Renal cortex interstitium (tissue), 11 donors: Measurements from ENCODE around the gene TDRD6. TPM values are rescaled to one million over a fixed set of nuclear protein-coding genes. Genes with fewer than 3 reads are reported as not detected.
A peak's percentile ranks its signal among the peaks of the same experiment; 100 is the strongest.

Experiments used
- DNase-seq, 11 donors: peaks; one replicate each; pipeline ENCODE4 v3.0.0-alpha.2; 2013; ENCODE audit warnings: low read depth in 9 of 11, low spot score in 4 of 11; ENCODE audit errors: extremely low read depth in 1 of 11
- polyA plus RNA-seq, 3 donors: library from polyadenylated mRNA; unstranded; fragments of 120-200 nt; gene quantifications; one replicate each; pipeline ENCODE4 v1.2.1, GENCODE V29; 2013; ENCODE audit not compliant: insufficient read length in 3 of 3

Gene TDRD6
- polyA plus RNA-seq, 3 donors = 2.1 to 3.6 (median 2.1) TPM

- no peak for DNase-seq
Observed at GRCh38 chr6:46676604-46677313, 10.9 kb upstream of the TDRD6 start.

GRCh38 chr6:46677314-46677654 lies 10.4 kb upstream of the TDRD6 start:
- no peak for DNase-seq

- no peak for DNase-seq
Observed at GRCh38 chr6:46684771-46685170, 2.9 kb upstream of the TDRD6 start.

GRCh38 chr6:46688117-46688965 lies 656 bp downstream of the TDRD6 start:
- no peak for DNase-seq

- DNase-seq = no peak
Observed at GRCh38 chr6:46688966-46689335, 1.3 kb downstream of the TDRD6 start.

GRCh38 chr6:46689657-46690056 lies 2.0 kb downstream of the TDRD6 start:
- DNase-seq = no peak

- DNase-seq = no peak
Observed at GRCh38 chr6:46690141-46690755, 2.6 kb downstream of the TDRD6 start.

- no peak for DNase-seq
Observed at GRCh38 chr6:46690911-46691451, 3.3 kb downstream of the TDRD6 start.

- DNase-seq = no peak
Observed at GRCh38 chr6:46699970-46700369, 12.3 kb downstream of the TDRD6 start.

- DNase-seq = peak in 9 of 11 donors; percentile 3 to 15 (median 9)
Observed at GRCh38 chr6:46704562-46704961, 16.9 kb downstream of the TDRD6 start.

- DNase-seq = no peak
Observed at GRCh38 chr6:46706464-46706863, 18.8 kb downstream of the TDRD6 start.

GRCh38 chr6:46711491-46711890 lies 23.8 kb downstream of the TDRD6 start:
- no peak for DNase-seq

GRCh38 chr6:46715141-46715540 lies 27.5 kb downstream of the TDRD6 start:
- DNase-seq = no peak

GRCh38 chr6:46719099-46719498 lies 31.4 kb downstream of the TDRD6 start:
- DNase-seq = no peak

- DNase-seq = no peak
Observed at GRCh38 chr6:46720401-46720800, 32.7 kb downstream of the TDRD6 start.

GRCh38 chr6:46729787-46730326 lies 42.2 kb downstream of the TDRD6 start:
- no peak for DNase-seq

GRCh38 chr6:46730921-46731461 lies 43.3 kb downstream of the TDRD6 start:
- no peak for DNase-seq

- no peak for DNase-seq
Observed at GRCh38 chr6:46733341-46733801, 45.7 kb downstream of the TDRD6 start.
